ENCODE data around the gene CD14.
"Not testable (repeated sequence)": the region's sequence is repeated elsewhere in the genome, so short reads cannot be mapped to it uniquely, and the experiment has no call there.

Gene CD14

DNA sequence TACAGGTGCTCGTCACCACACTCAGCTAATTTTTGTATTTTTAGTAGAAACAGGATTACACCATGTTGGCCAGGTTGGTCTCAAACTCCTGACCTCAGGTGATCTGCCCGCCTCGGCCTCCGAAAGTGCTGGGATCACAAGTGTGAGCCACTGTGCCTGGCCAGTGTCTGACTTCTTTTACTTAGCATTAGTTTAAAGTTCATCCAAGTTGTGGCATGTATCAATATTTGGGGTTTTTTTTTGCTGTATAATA is 29.6 kb downstream of the CD14 start:
- not testable (repeated sequence) for H3K4me3 Mint-ChIP-seq; ATAC-seq (replicated peaks; ENCODE audit: extremely low read depth, poor library complexity, severe bottlenecking); H3K36me3 Mint-ChIP-seq (ENCODE audit: insufficient read depth); H3K9me3 Mint-ChIP-seq; H3K27ac Mint-ChIP-seq (ENCODE audit: low read depth); H3K27me3 Mint-ChIP-seq; DNase-seq (ENCODE audit: low spot score in 2 of 2); H3K4me1 Mint-ChIP-seq

DNA sequence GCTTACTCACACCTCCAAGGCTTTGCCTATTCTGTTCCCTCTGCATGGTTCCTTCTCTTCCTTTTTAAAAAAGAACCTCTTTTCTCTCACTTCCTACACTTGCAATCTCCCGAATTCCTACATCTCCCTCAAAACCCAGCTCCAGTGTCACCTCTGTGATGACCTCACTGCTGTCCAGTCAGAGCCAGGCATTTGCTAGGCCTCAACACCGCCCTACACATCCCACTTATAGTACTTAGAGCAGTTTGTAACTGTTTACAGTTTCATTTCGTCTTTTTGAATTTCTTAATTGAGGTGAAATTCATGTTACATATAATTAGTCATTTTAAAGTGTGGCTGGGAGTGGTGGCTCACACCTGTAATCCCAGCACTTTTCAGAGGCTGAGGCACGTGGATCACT is 30.8 kb downstream of the CD14 start:
- no peak for DNase-seq (ENCODE audit: low spot score in 2 of 2)
- no peak overlapping the region for H3K27ac Mint-ChIP-seq (ENCODE audit: low read depth)
- H3K36me3 Mint-ChIP-seq (ENCODE audit: insufficient read depth) = no peaks in the 10 kb centered on the region
- H3K4me1 Mint-ChIP-seq = no peaks in the 10 kb centered on the region
- ATAC-seq (replicated peaks; ENCODE audit: extremely low read depth, poor library complexity, severe bottlenecking) = no peak
- H3K4me3 Mint-ChIP-seq = no peak overlapping the region
- H3K27me3 Mint-ChIP-seq = no peaks in the 10 kb centered on the region
- no peaks in the 10 kb centered on the region for H3K9me3 Mint-ChIP-seq

GRCh38 chr5:140600096-140600495 is 32.9 kb downstream of the CD14 start:
- no peak for ATAC-seq (replicated peaks; ENCODE audit: extremely low read depth, poor library complexity, severe bottlenecking)
- Mint-ChIP-seq H3K27me3 (no peaks in the 10 kb centered on the region), H3K4me3 (no peak overlapping the region), H3K9me3 (no peaks in the 10 kb centered on the region), H3K36me3 (ENCODE audit: insufficient read depth) (no peaks in the 10 kb centered on the region), H3K27ac (ENCODE audit: low read depth) (no peak overlapping the region), H3K4me1 (no peaks in the 10 kb centered on the region)
- no peak for DNase-seq (ENCODE audit: low spot score in 2 of 2)

- H3K36me3 Mint-ChIP-seq (ENCODE audit: insufficient read depth) = no peaks in the 10 kb centered on the region
- DNase-seq (ENCODE audit: low spot score in 2 of 2) (no peak), ATAC-seq (replicated peaks; ENCODE audit: extremely low read depth, poor library complexity, severe bottlenecking) (no peak)
- H3K27me3 Mint-ChIP-seq = no peaks in the 10 kb centered on the region
- H3K9me3 Mint-ChIP-seq = no peaks in the 10 kb centered on the region
- no peak overlapping the region for H3K4me3 Mint-ChIP-seq
- no peak overlapping the region for H3K27ac Mint-ChIP-seq (ENCODE audit: low read depth)
- no peaks in the 10 kb centered on the region for H3K4me1 Mint-ChIP-seq
Measured at GRCh38 chr5:140598836-140599235, 34.1 kb downstream of the CD14 start.

DNA sequence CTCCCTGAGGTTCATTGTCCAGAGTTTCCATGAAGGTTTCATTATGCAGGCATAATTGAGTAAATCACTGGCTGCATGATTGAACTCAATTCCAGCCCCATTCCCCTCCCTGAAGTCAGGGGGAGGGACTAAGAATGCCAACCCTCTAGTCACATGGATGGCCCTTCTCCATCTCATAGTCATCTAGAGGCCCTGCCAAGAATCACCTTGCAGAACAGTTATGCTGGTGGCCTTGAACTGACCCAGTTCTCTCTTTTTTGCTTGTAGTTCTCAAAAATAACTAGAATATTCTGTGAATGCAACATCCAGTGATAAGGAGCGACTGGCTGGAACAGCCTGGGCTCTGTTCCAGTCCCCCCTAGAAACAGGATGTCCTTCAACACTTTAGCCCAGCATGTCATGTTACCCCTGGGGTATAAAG is 36.6 kb downstream of the CD14 start:
- ATAC-seq (replicated peaks; ENCODE audit: extremely low read depth, poor library complexity, severe bottlenecking) (no peak), DNase-seq (ENCODE audit: low spot score in 2 of 2) (no peak)
- Mint-ChIP-seq H3K36me3 (ENCODE audit: insufficient read depth) (no peaks in the 10 kb centered on the region), H3K4me3 (no peak overlapping the region), H3K4me1 (no peaks in the 10 kb centered on the region), H3K27me3 (no peaks in the 10 kb centered on the region), H3K27ac (ENCODE audit: low read depth) (no peak overlapping the region), H3K9me3 (no peaks in the 10 kb centered on the region)

GRCh38 chr5:140595538-140596300 is 37.3 kb downstream of the CD14 start:
- H3K27me3 Mint-ChIP-seq = no peaks in the 10 kb centered on the region
- H3K27ac Mint-ChIP-seq (ENCODE audit: low read depth) = no peak overlapping the region
- ATAC-seq (replicated peaks; ENCODE audit: extremely low read depth, poor library complexity, severe bottlenecking) (no peak), DNase-seq (ENCODE audit: low spot score in 2 of 2) (no peak)
- no peaks in the 10 kb centered on the region for H3K36me3 Mint-ChIP-seq (ENCODE audit: insufficient read depth)
- no peak overlapping the region for H3K4me3 Mint-ChIP-seq
- H3K9me3 Mint-ChIP-seq = no peaks in the 10 kb centered on the region
- H3K4me1 Mint-ChIP-seq = no peaks in the 10 kb centered on the region

GRCh38 chr5:140594169-140594568 is 38.8 kb downstream of the CD14 start:
- no peak for ATAC-seq (replicated peaks; ENCODE audit: extremely low read depth, poor library complexity, severe bottlenecking)
- no peak overlapping the region for H3K27ac Mint-ChIP-seq (ENCODE audit: low read depth)
- H3K9me3 Mint-ChIP-seq = no peaks in the 10 kb centered on the region
- DNase-seq (ENCODE audit: low spot score in 2 of 2) = no peak
- H3K27me3 Mint-ChIP-seq = no peaks in the 10 kb centered on the region
- H3K36me3 Mint-ChIP-seq (ENCODE audit: insufficient read depth) = no peaks in the 10 kb centered on the region
- H3K4me1 Mint-ChIP-seq = no peaks in the 10 kb centered on the region
- H3K4me3 Mint-ChIP-seq = no peak overlapping the region

- H3K9me3 Mint-ChIP-seq; ATAC-seq (replicated peaks; ENCODE audit: extremely low read depth, poor library complexity, severe bottlenecking); H3K4me3 Mint-ChIP-seq; H3K36me3 Mint-ChIP-seq (ENCODE audit: insufficient read depth); H3K27me3 Mint-ChIP-seq; DNase-seq (ENCODE audit: low spot score in 2 of 2); H3K4me1 Mint-ChIP-seq; H3K27ac Mint-ChIP-seq (ENCODE audit: low read depth): not testable (repeated sequence)
Measured at GRCh38 chr5:140593070-140593469, 39.9 kb downstream of the CD14 start.

- Mint-ChIP-seq H3K4me1 (no peaks in the 10 kb centered on the region), H3K9me3 (no peaks in the 10 kb centered on the region), H3K4me3 (no peak overlapping the region), H3K36me3 (ENCODE audit: insufficient read depth) (no peaks in the 10 kb centered on the region), H3K27me3 (peaks cover 4% of the 10 kb centered on the region), H3K27ac (ENCODE audit: low read depth) (no peak overlapping the region)
- DNase-seq (ENCODE audit: low spot score in 2 of 2) (no peak), ATAC-seq (replicated peaks; ENCODE audit: extremely low read depth, poor library complexity, severe bottlenecking) (no peak)
Measured at GRCh38 chr5:140591747-140592372, 41.1 kb downstream of the CD14 start.

GRCh38 chr5:140590861-140591260 is 42.1 kb downstream of the CD14 start:
- H3K27ac Mint-ChIP-seq (ENCODE audit: low read depth) = no peak overlapping the region
- ATAC-seq (replicated peaks; ENCODE audit: extremely low read depth, poor library complexity, severe bottlenecking) = no peak
- H3K36me3 Mint-ChIP-seq (ENCODE audit: insufficient read depth) = no peaks in the 10 kb centered on the region
- no peaks in the 10 kb centered on the region for H3K4me1 Mint-ChIP-seq
- peaks cover 11% of the 10 kb centered on the region for H3K27me3 Mint-ChIP-seq
- H3K4me3 Mint-ChIP-seq = no peak overlapping the region
- no peak for DNase-seq (ENCODE audit: low spot score in 2 of 2)
- H3K9me3 Mint-ChIP-seq = no peaks in the 10 kb centered on the region

DNA sequence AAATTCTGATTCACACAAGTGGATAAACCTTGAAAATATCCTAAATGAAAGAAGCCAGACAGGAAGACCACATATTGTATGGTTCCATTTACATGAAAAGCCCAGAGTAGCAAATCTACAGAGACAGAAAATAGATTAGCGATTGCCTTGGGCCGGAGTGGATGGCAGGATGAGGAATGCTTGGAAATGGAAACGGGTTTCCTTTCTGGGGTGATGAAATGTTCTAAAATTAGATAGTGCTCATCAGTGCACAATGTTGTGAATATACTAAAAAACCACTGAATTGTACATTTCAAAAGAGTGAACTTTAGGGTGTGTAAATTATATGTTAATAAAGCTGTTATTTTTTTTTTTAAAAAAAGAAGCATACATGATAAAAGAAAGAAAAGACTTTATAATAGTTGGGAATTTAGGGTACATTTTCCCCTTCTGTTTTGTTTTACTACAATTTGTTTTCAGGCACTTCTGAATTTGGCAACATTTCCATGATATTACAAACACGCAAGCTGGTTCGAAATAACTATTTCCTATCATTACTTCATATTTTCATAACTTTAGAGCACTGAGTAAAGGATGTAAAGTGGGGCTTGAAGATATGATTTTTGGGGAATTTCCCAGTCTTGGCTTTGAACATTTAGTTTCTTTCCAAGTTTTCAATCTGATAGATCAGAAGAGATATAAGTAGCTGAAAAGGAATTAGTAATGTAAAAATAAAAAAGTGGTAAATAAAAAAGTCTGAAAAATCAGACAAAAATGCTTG is 44.5 kb downstream of the CD14 start:
- H3K27me3 Mint-ChIP-seq = peaks cover 16% of the 10 kb centered on the region
- H3K9me3 Mint-ChIP-seq = no peaks in the 10 kb centered on the region
- H3K36me3 Mint-ChIP-seq (ENCODE audit: insufficient read depth) = no peaks in the 10 kb centered on the region
- no peak overlapping the region for H3K4me3 Mint-ChIP-seq
- no peaks in the 10 kb centered on the region for H3K4me1 Mint-ChIP-seq
- no peak for DNase-seq (ENCODE audit: low spot score in 2 of 2)
- ATAC-seq (replicated peaks; ENCODE audit: extremely low read depth, poor library complexity, severe bottlenecking) = no peak
- H3K27ac Mint-ChIP-seq (ENCODE audit: low read depth) = peak overlapping the region; percentile 41

GRCh38 chr5:140587495-140587894 is 45.5 kb downstream of the CD14 start:
- Mint-ChIP-seq H3K4me1 (no peaks in the 10 kb centered on the region), H3K27ac (ENCODE audit: low read depth) (peak overlapping the region; percentile 41), H3K36me3 (ENCODE audit: insufficient read depth) (no peaks in the 10 kb centered on the region), H3K27me3 (peaks cover 26% of the 10 kb centered on the region), H3K9me3 (no peaks in the 10 kb centered on the region), H3K4me3 (no peak overlapping the region)
- DNase-seq (ENCODE audit: low spot score in 2 of 2) (no peak), ATAC-seq (replicated peaks; ENCODE audit: extremely low read depth, poor library complexity, severe bottlenecking) (no peak)

All from central memory CD8-positive, alpha-beta T cell (primary cell).